Upper lobe of right lung (tissue), 1 donor: Measurements from ENCODE around the gene TMEM260. TPM values are rescaled to one million over a fixed set of nuclear protein-coding genes. Genes with fewer than 3 reads are reported as not detected.
"Not testable (repeated sequence)": the region's sequence is repeated elsewhere in the genome, so short reads cannot be mapped to it uniquely, and the experiment has no call there.

Experiments used
- ATAC-seq: fragments of 200-7000 bp; cut with Tn5 transposase; one replicate; pipeline ENCODE4 v1.9.1; 2020; ENCODE audit warnings: mild to moderate bottlenecking, moderate library complexity
- DNase-seq: peaks from one replicate; pipeline ENCODE4 v3.0.0-alpha.2; 2020
- H3K27ac ChIP-seq: fragments of 200-600 bp; one replicate; pipeline ENCODE4 v1.8.0; 2022
- H3K27me3 ChIP-seq: fragments of 200-600 bp; one replicate; pipeline ENCODE4 v1.8.0; 2022; ENCODE audit warnings: mild to moderate bottlenecking
- H3K36me3 ChIP-seq: fragments of 200-600 bp; one replicate; pipeline ENCODE4 v1.8.0; 2022
- H3K4me1 ChIP-seq: fragments of 200-600 bp; one replicate; pipeline ENCODE4 v1.8.0; 2022
- H3K4me3 ChIP-seq: fragments of 200-600 bp; one replicate; pipeline ENCODE4 v1.8.0; 2022; ENCODE audit warnings: mild to moderate bottlenecking
- H3K9me3 ChIP-seq: fragments of 200-600 bp; one replicate; pipeline ENCODE4 v1.8.0; 2022
- CTCF ChIP-seq: fragments of 200-600 bp; IDR thresholded peaks from one replicate; pipeline ENCODE4 v1.8.0; 2022; ENCODE audit warnings: antibody characterized with exemption
- intact Hi-C: fragments of 100-400 bp; cut with DNase I; formaldehyde crosslinking; loops from one replicate; pipeline ENCODE4 v1.11.0; 2022
- total RNA-seq: library from RNA; stranded (reverse); fragmentation: NEBNext Ultra II Directional; extraction: Animal tissue kit (Norgen Biotek cat#: 25700); gene quantifications from one replicate; pipeline ENCODE4 v1.2.1, GENCODE V29; 2021
- donor health status: DM: no; HTN: yes; CAD: no; lungs with severe emphysema.

Gene TMEM260
- total RNA-seq, 1 donor from 2014 or later, result 18.6 TPM

GRCh38 chr14:56676042-56676441, 96.4 kb downstream of the TMEM260 start:
- Histone ChIP-seq H3K27me3 (no peaks in the 10 kb centered on the region), H3K9me3 (no peaks in the 10 kb centered on the region), H3K4me3 (no peak overlapping the region), H3K4me1 (no peaks in the 10 kb centered on the region), H3K36me3 (no peaks in the 10 kb centered on the region), H3K27ac (no peak overlapping the region)
- ATAC-seq, result peak; percentile 41
- no peak for DNase-seq
- no peak for TF ChIP-seq CTCF
- intact Hi-C loops, result no loop called here

GRCh38 chr14:56678838-56679237, 99.2 kb downstream of the TMEM260 start:
- no peak for ATAC-seq
- no peak for DNase-seq
- Histone ChIP-seq H3K4me3 (no peak overlapping the region), H3K27ac (no peak overlapping the region), H3K27me3 (no peaks in the 10 kb centered on the region), H3K4me1 (no peaks in the 10 kb centered on the region), H3K9me3 (no peaks in the 10 kb centered on the region), H3K36me3 (no peaks in the 10 kb centered on the region)
- intact Hi-C loops, result no loop called here
- no peak for TF ChIP-seq CTCF

- H3K9me3 ChIP-seq, result no peaks in the 10 kb centered on the region
- no peak overlapping the region for H3K4me3 ChIP-seq
- H3K36me3 ChIP-seq, result no peaks in the 10 kb centered on the region
- ATAC-seq (no peak), DNase-seq (no peak)
- TF ChIP-seq CTCF, result no peak
- H3K27me3 ChIP-seq, result no peaks in the 10 kb centered on the region
- no peak overlapping the region for H3K27ac ChIP-seq
- no peaks in the 10 kb centered on the region for H3K4me1 ChIP-seq
- intact Hi-C loops, result no loop called here
These were observed 106.8 kb downstream of the TMEM260 start for GRCh38 chr14:56686416-56686815.

- H3K27me3 ChIP-seq, result no peaks in the 10 kb centered on the region
- no peak for DNase-seq
- TF ChIP-seq CTCF, result no peak
- no peaks in the 10 kb centered on the region for H3K4me1 ChIP-seq
- ATAC-seq, result no peak
- intact Hi-C loops, result no loop called here
- H3K4me3 ChIP-seq, result no peak overlapping the region
- no peaks in the 10 kb centered on the region for H3K9me3 ChIP-seq
- H3K27ac ChIP-seq, result no peak overlapping the region
- no peaks in the 10 kb centered on the region for H3K36me3 ChIP-seq
These were observed 107.5 kb downstream of the TMEM260 start for GRCh38 chr14:56687123-56687522.

GRCh38 chr14:56694609-56695008, 115.0 kb downstream of the TMEM260 start:
- Histone ChIP-seq H3K27me3 (no peaks in the 10 kb centered on the region), H3K27ac (no peak overlapping the region), H3K4me1 (no peaks in the 10 kb centered on the region), H3K36me3 (no peaks in the 10 kb centered on the region), H3K4me3 (no peak overlapping the region), H3K9me3 (no peaks in the 10 kb centered on the region)
- intact Hi-C loops, result no loop called here
- DNase-seq, result no peak
- no peak for TF ChIP-seq CTCF
- ATAC-seq, result no peak

- ATAC-seq, H3K27me3 ChIP-seq, H3K36me3 ChIP-seq, DNase-seq, H3K4me3 ChIP-seq, H3K4me1 ChIP-seq, intact Hi-C loops, H3K27ac ChIP-seq, H3K9me3 ChIP-seq: not testable (repeated sequence)
These were observed 115.6 kb downstream of the TMEM260 start for GRCh38 chr14:56695216-56695615.

Other genes starting within 250 kb of the TMEM260 start
- gene OTX2, start 230.7 kb downstream of the TMEM260 start, total RNA-seq, result not detected